AG09309 (cell line): ENCODE results near the gene PPP1R1B.

Experiments used
- DNase-seq: peaks from one replicate; pipeline ENCODE4 v3.0.0-alpha.2; 2010; ENCODE audit warnings: low read depth
- H3K4me3 ChIP-seq: 2 replicates; pipeline ENCODE4 v1.5.1; 2011; ENCODE audit warnings: mild to moderate bottlenecking, low read depth, low read length, moderate library complexity; ENCODE audit not compliant: control insufficient read depth
- TF ChIP-seq, protein P1 (sequence below): IDR thresholded peaks from 2 replicates; pipeline ENCODE4 v1.5.1; 2011; ENCODE audit warnings: mild to moderate bottlenecking, low read depth, low read length, inconsistent platforms; ENCODE audit not compliant: insufficient read depth, control insufficient read depth; ENCODE audit errors: missing control alignments

Gene PPP1R1B

GRCh38 chr17:39596543-39597267 is 30.0 kb upstream of the PPP1R1B start:
- TF ChIP-seq, protein P1, sequence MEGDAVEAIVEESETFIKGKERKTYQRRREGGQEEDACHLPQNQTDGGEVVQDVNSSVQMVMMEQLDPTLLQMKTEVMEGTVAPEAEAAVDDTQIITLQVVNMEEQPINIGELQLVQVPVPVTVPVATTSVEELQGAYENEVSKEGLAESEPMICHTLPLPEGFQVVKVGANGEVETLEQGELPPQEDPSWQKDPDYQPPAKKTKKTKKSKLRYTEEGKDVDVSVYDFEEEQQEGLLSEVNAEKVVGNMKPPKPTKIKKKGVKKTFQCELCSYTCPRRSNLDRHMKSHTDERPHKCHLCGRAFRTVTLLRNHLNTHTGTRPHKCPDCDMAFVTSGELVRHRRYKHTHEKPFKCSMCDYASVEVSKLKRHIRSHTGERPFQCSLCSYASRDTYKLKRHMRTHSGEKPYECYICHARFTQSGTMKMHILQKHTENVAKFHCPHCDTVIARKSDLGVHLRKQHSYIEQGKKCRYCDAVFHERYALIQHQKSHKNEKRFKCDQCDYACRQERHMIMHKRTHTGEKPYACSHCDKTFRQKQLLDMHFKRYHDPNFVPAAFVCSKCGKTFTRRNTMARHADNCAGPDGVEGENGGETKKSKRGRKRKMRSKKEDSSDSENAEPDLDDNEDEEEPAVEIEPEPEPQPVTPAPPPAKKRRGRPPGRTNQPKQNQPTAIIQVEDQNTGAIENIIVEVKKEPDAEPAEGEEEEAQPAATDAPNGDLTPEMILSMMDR, result no peak
- DNase-seq, result no peak
- no peak overlapping the region for H3K4me3 ChIP-seq

- no peak overlapping the region for H3K4me3 ChIP-seq
- DNase-seq, result no peak
- TF ChIP-seq, protein P1, result no peak
Measured at GRCh38 chr17:39597372-39598046, 29.2 kb upstream of the PPP1R1B start.

GRCh38 chr17:39598047-39598481 is 28.7 kb upstream of the PPP1R1B start:
- TF ChIP-seq, protein P1, result no peak
- DNase-seq, result no peak
- H3K4me3 ChIP-seq, result no peak overlapping the region

GRCh38 chr17:39598630-39599003 is 28.1 kb upstream of the PPP1R1B start:
- no peak for DNase-seq
- no peak overlapping the region for H3K4me3 ChIP-seq
- TF ChIP-seq, protein P1, result no peak

DNA sequence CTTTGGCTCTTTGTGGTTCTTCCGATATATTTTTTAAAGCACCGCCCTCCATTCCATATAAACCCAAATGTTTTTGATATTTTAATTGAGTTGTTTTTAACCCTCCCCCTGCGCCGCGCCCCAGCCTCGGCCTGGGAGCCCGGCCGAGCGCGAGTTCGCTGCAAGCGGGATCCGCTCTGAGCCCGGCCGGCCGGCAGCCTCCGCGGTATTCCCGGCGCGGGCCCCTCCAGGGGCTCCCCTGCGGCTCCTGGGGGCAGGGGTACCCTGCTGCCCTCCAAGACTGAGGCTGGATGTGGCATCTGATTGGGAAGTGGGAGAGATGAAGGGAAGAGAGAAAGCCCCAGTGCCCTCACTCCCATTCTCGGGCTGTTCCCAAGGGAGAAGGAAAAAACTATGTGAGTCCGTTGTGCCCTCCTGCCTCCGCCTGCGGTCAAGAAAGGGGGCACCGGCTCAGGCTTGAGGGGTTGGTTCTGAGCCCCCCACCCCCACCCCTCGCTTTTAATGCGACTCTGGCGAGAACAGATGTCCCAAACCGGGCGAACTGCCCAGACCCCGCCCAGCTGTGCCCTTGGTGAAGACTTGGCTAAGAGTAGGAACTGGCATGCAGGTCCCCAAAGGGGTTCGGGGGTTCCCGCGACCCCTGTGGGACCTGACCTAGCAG is 27.6 kb upstream of the PPP1R1B start:
- no peak for DNase-seq
- H3K4me3 ChIP-seq, result no peak overlapping the region
- TF ChIP-seq, protein P1, result no peak

- H3K4me3 ChIP-seq, result no peak overlapping the region
- TF ChIP-seq, protein P1, result no peak
- no peak for DNase-seq
Measured at GRCh38 chr17:39599665-39600231, 27.0 kb upstream of the PPP1R1B start.
